ENCODE results near the gene POLK.
"Not testable (repeated sequence)": the region's sequence is repeated elsewhere in the genome, so short reads cannot be mapped to it uniquely, and the experiment has no call there.

POLK gene

GRCh38 chr5:75511435-75512382 lies at the start of gene POLK, which contains the start of gene CERT1:
POLK (plus strand) TSS chr5:75511891.
CERT1 (minus strand) TSS chr5:75511629; CDS start chr5:75511207, 422 bp downstream.
- peak; percentile 95 for DNase-seq (ENCODE audit: low read depth)

GRCh38 chr5:75463726-75464125 lies 48.0 kb upstream of the POLK start:
- DNase-seq (ENCODE audit: low read depth), result no peak

- DNase-seq (ENCODE audit: low read depth), result no peak
These were observed 46.2 kb upstream of the POLK start for GRCh38 chr5:75465480-75465879.

- DNase-seq (ENCODE audit: low read depth), result no peak
These were observed 45.5 kb upstream of the POLK start for GRCh38 chr5:75466006-75466716.

- DNase-seq (ENCODE audit: low read depth), result no peak
These were observed 43.1 kb upstream of the POLK start for GRCh38 chr5:75468593-75468992.

GRCh38 chr5:75469017-75469416 lies 42.7 kb upstream of the POLK start:
- no peak for DNase-seq (ENCODE audit: low read depth)

GRCh38 chr5:75471193-75471592 lies 40.5 kb upstream of the POLK start:
- no peak for DNase-seq (ENCODE audit: low read depth)

- DNase-seq (ENCODE audit: low read depth), result no peak
These were observed 38.7 kb upstream of the POLK start for GRCh38 chr5:75472973-75473372.

GRCh38 chr5:75473463-75473862 lies 38.2 kb upstream of the POLK start:
- DNase-seq (ENCODE audit: low read depth), result no peak

GRCh38 chr5:75475364-75475763 lies 36.3 kb upstream of the POLK start:
- no peak for DNase-seq (ENCODE audit: low read depth)

GRCh38 chr5:75481024-75481423 lies 30.7 kb upstream of the POLK start:
- DNase-seq (ENCODE audit: low read depth), result no peak

- DNase-seq (ENCODE audit: low read depth), result no peak
These were observed 29.2 kb upstream of the POLK start for GRCh38 chr5:75482482-75482881.

GRCh38 chr5:75484605-75485004 lies 27.1 kb upstream of the POLK start:
- DNase-seq (ENCODE audit: low read depth), result no peak

GRCh38 chr5:75489847-75490246 lies 21.8 kb upstream of the POLK start:
- not testable (repeated sequence) for DNase-seq (ENCODE audit: low read depth)

- no peak for DNase-seq (ENCODE audit: low read depth)
These were observed 20.1 kb upstream of the POLK start for GRCh38 chr5:75491621-75492020.

GRCh38 chr5:75496026-75496425 lies 15.7 kb upstream of the POLK start:
- no peak for DNase-seq (ENCODE audit: low read depth)

- no peak for DNase-seq (ENCODE audit: low read depth)
These were observed 13.4 kb upstream of the POLK start for GRCh38 chr5:75498208-75498777.

- not testable (repeated sequence) for DNase-seq (ENCODE audit: low read depth)
These were observed 12.8 kb upstream of the POLK start for GRCh38 chr5:75498875-75499274.

GRCh38 chr5:75505112-75505511 lies 6.6 kb upstream of the POLK start:
- DNase-seq (ENCODE audit: low read depth), result not testable (repeated sequence)

GRCh38 chr5:75507841-75508240 lies 3.9 kb upstream of the POLK start:
- DNase-seq (ENCODE audit: low read depth), result no peak

- no peak for DNase-seq (ENCODE audit: low read depth)
These were observed 2.1 kb upstream of the POLK start for GRCh38 chr5:75509546-75509945.

GRCh38 chr5:75509956-75510355 lies 1.7 kb upstream of the POLK start:
- no peak for DNase-seq (ENCODE audit: low read depth)

GRCh38 chr5:75510417-75510835 lies 1.3 kb upstream of the POLK start:
- no peak for DNase-seq (ENCODE audit: low read depth)
